ENCODE data around the gene PIK3AP1. TPM values are rescaled to one million over a fixed set of nuclear protein-coding genes. Genes with fewer than 3 reads are reported as not detected.
"Not testable (repeated sequence)": the region's sequence is repeated elsewhere in the genome, so short reads cannot be mapped to it uniquely, and the experiment has no call there.

Gene PIK3AP1
- polyA plus RNA-seq, 2 of the 4 experiments (the other 2 are of a cell fraction), result 1.6 to 3.2 TPM

DNA sequence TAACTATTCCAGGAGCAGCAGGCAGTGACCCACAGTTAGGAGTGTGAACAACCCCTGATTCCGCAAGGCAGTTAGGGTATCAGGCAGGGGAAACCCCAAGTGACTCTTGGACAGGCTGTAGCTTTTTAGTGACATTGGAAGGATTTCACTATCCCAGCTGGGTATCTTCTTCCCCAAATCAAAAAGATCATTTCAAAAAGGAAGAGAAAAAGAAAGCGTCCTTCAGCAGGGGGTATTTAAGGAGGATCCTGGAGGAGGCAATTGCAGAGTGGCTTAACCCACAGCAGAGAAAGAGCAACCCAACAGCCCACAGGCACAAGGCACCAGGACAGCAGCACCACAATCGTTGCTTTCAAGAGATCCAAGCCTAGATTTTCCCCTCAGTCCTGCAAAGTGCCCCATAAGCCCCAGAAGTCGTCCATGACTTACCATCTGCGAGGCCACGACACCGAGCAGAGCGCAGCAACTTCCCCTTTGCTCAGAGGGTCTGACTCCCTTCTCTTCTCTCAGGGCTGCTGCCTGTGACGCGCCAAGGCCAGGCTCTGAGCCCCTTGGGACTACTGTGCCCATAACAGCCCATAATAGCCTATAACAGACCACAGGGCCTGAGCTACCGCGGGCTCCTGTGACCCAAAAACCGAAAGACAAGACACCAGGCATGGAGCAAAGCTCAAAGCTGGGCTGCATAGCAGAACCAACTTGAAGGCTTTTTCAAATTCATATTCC lies 19.8 kb downstream of the PIK3AP1 start:
- ATAC-seq (no peak), DNase-seq (ENCODE audit: low read depth in 1 of 2, low spot score in 1 of 2) (no peak), FAIRE-seq (no peak)
- Histone ChIP-seq H3K4me3 (no peak overlapping the region), H3K27ac (no peak overlapping the region), H3K9me3 (no peaks in the 10 kb centered on the region), H3K4me1 (no peaks in the 10 kb centered on the region), H3K4me2 (no peak overlapping the region)
- CTCF ChIA-PET, result interaction anchor here (0.9 to 1.0 kb wide), 2 partner anchors 59 to 60 kb away, joined by 3 read pairs; no protein-coding TSS in a partner anchor
- WGBS (ENCODE audit: missing lambda C conversion rate), result 81% methylated on average over 13 of the region's 13 CpGs
- POLR2A ChIA-PET, result no interaction called here
- TF ChIP-seq, protein P1, sequence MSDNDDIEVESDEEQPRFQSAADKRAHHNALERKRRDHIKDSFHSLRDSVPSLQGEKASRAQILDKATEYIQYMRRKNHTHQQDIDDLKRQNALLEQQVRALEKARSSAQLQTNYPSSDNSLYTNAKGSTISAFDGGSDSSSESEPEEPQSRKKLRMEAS (IDR thresholded peaks at IDR 0.05), result no peak
- TF ChIP-seq FOSL2 (IDR thresholded peaks at IDR 0.05) (no peak), FOSL2 (CRISPR knock-in tag; IDR thresholded peaks at IDR 0.05) (no peak), HDAC2 (IDR thresholded peaks at IDR 0.05) (no peak), ZC3H11A (IDR thresholded peaks at IDR 0.05) (no peak), TP53 (CRISPR knock-in tag; IDR thresholded peaks at IDR 0.05) (no peak), MAZ (IDR thresholded peaks at IDR 0.05; ENCODE audit: borderline replicate concordance, low read depth, low read length) (no peak), SMC3 (IDR thresholded peaks at IDR 0.05) (no peak), HOXB13 (CRISPR knock-in tag; IDR thresholded peaks at IDR 0.05; ENCODE audit: low read depth) (no peak), ZFP36 (IDR thresholded peaks at IDR 0.05; ENCODE audit: borderline replicate concordance, partially characterized antibody) (no peak), HOXB5 (CRISPR knock-in tag; IDR thresholded peaks at IDR 0.05) (no peak)
- TF ChIP-seq, protein P2, sequence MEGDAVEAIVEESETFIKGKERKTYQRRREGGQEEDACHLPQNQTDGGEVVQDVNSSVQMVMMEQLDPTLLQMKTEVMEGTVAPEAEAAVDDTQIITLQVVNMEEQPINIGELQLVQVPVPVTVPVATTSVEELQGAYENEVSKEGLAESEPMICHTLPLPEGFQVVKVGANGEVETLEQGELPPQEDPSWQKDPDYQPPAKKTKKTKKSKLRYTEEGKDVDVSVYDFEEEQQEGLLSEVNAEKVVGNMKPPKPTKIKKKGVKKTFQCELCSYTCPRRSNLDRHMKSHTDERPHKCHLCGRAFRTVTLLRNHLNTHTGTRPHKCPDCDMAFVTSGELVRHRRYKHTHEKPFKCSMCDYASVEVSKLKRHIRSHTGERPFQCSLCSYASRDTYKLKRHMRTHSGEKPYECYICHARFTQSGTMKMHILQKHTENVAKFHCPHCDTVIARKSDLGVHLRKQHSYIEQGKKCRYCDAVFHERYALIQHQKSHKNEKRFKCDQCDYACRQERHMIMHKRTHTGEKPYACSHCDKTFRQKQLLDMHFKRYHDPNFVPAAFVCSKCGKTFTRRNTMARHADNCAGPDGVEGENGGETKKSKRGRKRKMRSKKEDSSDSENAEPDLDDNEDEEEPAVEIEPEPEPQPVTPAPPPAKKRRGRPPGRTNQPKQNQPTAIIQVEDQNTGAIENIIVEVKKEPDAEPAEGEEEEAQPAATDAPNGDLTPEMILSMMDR (IDR thresholded peaks at IDR 0.05), result no peak

DNA sequence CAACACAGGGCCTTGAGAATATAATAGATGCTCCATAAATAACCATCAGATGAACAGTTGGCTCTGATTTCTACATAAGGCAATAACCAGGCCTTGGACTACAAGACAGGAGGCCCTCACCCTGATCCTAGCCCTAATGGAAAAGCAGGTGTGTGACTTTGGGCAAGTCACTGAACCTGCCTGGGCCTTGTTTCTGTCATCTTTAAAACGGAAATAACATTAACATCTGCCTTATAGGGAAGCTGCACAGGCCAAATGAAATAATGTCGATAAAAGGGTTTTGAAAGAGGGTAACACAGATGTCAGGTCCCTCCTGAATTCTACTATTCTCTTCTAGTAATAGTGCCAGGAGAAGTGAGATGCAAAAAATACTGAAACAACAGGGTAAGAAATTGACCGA lies 20.7 kb downstream of the PIK3AP1 start:
- Histone ChIP-seq H3K27ac (no peak overlapping the region), H3K4me1 (no peaks in the 10 kb centered on the region), H3K9me3 (no peaks in the 10 kb centered on the region), H3K4me2 (no peak overlapping the region), H3K4me3 (no peak overlapping the region)
- TF ChIP-seq, protein P3, sequence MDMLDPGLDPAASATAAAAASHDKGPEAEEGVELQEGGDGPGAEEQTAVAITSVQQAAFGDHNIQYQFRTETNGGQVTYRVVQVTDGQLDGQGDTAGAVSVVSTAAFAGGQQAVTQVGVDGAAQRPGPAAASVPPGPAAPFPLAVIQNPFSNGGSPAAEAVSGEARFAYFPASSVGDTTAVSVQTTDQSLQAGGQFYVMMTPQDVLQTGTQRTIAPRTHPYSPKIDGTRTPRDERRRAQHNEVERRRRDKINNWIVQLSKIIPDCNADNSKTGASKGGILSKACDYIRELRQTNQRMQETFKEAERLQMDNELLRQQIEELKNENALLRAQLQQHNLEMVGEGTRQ (IDR thresholded peaks at IDR 0.05), result no peak
- TF ChIP-seq, protein P4, sequence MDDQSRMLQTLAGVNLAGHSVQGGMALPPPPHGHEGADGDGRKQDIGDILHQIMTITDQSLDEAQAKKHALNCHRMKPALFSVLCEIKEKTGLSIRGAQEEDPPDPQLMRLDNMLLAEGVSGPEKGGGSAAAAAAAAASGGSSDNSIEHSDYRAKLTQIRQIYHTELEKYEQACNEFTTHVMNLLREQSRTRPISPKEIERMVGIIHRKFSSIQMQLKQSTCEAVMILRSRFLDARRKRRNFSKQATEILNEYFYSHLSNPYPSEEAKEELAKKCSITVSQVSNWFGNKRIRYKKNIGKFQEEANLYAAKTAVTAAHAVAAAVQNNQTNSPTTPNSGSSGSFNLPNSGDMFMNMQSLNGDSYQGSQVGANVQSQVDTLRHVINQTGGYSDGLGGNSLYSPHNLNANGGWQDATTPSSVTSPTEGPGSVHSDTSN (IDR thresholded peaks at IDR 0.05), result no peak
- TF ChIP-seq FOSL2 (IDR thresholded peaks at IDR 0.05) (no peak), FOSL2 (CRISPR knock-in tag; IDR thresholded peaks at IDR 0.05) (no peak), HOXB13 (CRISPR knock-in tag; IDR thresholded peaks at IDR 0.05; ENCODE audit: low read depth) (no peak), RAD21 (conservative IDR thresholded peaks at IDR 0.05 in 1 of 2, IDR thresholded peaks at IDR 0.05 in 1 of 2) (no peak)
- TF ChIP-seq, protein P1 (IDR thresholded peaks at IDR 0.05), result no peak
- TF ChIP-seq, protein P5, sequence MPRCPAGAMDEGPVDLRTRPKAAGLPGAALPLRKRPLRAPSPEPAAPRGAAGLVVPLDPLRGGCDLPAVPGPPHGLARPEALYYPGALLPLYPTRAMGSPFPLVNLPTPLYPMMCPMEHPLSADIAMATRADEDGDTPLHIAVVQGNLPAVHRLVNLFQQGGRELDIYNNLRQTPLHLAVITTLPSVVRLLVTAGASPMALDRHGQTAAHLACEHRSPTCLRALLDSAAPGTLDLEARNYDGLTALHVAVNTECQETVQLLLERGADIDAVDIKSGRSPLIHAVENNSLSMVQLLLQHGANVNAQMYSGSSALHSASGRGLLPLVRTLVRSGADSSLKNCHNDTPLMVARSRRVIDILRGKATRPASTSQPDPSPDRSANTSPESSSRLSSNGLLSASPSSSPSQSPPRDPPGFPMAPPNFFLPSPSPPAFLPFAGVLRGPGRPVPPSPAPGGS (IDR thresholded peaks at IDR 0.05), result no peak
- DNase-seq (ENCODE audit: low read depth in 1 of 2, low spot score in 1 of 2), result no peak
- ChIA-PET POLR2A (no interaction called here), CTCF (interaction anchor here (0.9 kb wide), 1 partner anchor 59 kb away, joined by 3 read pairs; no protein-coding TSS in a partner anchor)
- no peak for ATAC-seq
- FAIRE-seq, result no peak
- WGBS (ENCODE audit: missing lambda C conversion rate), result 60% methylated on average over 3 of the region's 3 CpGs

DNA sequence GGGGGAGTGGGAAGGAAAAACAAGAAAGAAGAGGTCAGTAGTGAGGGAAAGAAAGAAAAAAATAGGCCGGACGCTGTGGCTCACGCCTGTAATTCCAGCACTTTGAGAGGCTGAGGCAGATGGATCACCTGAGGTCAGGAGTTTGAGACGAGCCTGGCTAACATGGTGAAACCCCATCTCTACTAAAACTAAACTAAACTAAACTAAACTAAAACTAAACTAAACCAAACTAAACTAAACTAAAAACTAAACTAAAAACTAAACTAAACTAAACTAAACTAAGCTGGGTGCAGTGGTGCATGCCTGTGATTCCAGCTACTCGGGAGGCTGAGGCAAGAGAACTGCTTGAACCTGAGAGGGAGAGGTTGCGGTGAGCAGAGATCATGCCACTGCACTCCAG lies 22.0 kb downstream of the PIK3AP1 start:
- H3K4me1 ChIP-seq; H3K9me3 ChIP-seq; H3K4me3 ChIP-seq; H3K4me2 ChIP-seq; ATAC-seq; FAIRE-seq; CTCF ChIA-PET; POLR2A ChIA-PET; H3K27ac ChIP-seq; DNase-seq (ENCODE audit: low read depth in 1 of 2, low spot score in 1 of 2): not testable (repeated sequence)
- WGBS (ENCODE audit: missing lambda C conversion rate), result 84% methylated on average over 6 of the region's 6 CpGs
